Neuron (in vitro differentiated cells): ENCODE data around the gene SLC37A2.
A peak's percentile ranks its signal among the peaks of the same experiment; 100 is the strongest.

Experiments used
- H2AFZ ChIP-seq: one replicate; pipeline ENCODE4 v1.6.1; 2013; ENCODE audit warnings: low read depth, mild to moderate bottlenecking, inconsistent platforms, low read length, moderate library complexity
- H3K27me3 ChIP-seq: one replicate; pipeline ENCODE4 v1.6.1; 2013; ENCODE audit warnings: low read length; ENCODE audit not compliant: insufficient read depth
- H3K36me3 ChIP-seq: one replicate; pipeline ENCODE4 v1.6.1; 2013; ENCODE audit warnings: low read length; ENCODE audit not compliant: insufficient read depth
- H3K4me1 ChIP-seq: one replicate; pipeline ENCODE4 v1.6.1; 2013; ENCODE audit warnings: low read length; ENCODE audit not compliant: insufficient read depth
- H3K4me3 ChIP-seq: 2 replicates; pipeline ENCODE4 v1.5.1; 2013; ENCODE audit warnings: mild to moderate bottlenecking, low read length, moderate library complexity
- H3K9me3 ChIP-seq: one replicate; pipeline ENCODE4 v1.6.1; 2013; ENCODE audit warnings: low read length

Gene SLC37A2

GRCh38 chr11:125057693-125058016, 5.5 kb upstream of the SLC37A2 start:
- Histone ChIP-seq H3K27me3 (peaks cover 10% of the 10 kb centered on the region), H3K4me1 (no peaks in the 10 kb centered on the region), H3K9me3 (no peaks in the 10 kb centered on the region), H3K4me3 (no peak overlapping the region), H2AFZ (no peak overlapping the region), H3K36me3 (no peaks in the 10 kb centered on the region)

GRCh38 chr11:125061281-125061680, 1.8 kb upstream of the SLC37A2 start:
- peaks cover 26% of the 10 kb centered on the region for H3K27me3 ChIP-seq
- H3K9me3 ChIP-seq, result no peaks in the 10 kb centered on the region
- no peak overlapping the region for H3K4me3 ChIP-seq
- peaks cover 4% of the 10 kb centered on the region for H3K4me1 ChIP-seq
- H3K36me3 ChIP-seq, result no peaks in the 10 kb centered on the region
- H2AFZ ChIP-seq, result no peak overlapping the region

- no peaks in the 10 kb centered on the region for H3K36me3 ChIP-seq
- H3K9me3 ChIP-seq, result no peaks in the 10 kb centered on the region
- H3K4me3 ChIP-seq, result peak overlapping the region; percentile 46
- peaks cover 4% of the 10 kb centered on the region for H3K4me1 ChIP-seq
- peaks cover 26% of the 10 kb centered on the region for H3K27me3 ChIP-seq
- H2AFZ ChIP-seq, result peak overlapping the region; percentile 66
Observed at GRCh38 chr11:125062218-125062930, 731 bp upstream of the SLC37A2 start.

GRCh38 chr11:125063429-125064043, 431 bp downstream of the SLC37A2 start:
- peak overlapping the region; percentile 46 for H3K4me3 ChIP-seq
- no peaks in the 10 kb centered on the region for H3K36me3 ChIP-seq
- peaks cover 4% of the 10 kb centered on the region for H3K4me1 ChIP-seq
- no peaks in the 10 kb centered on the region for H3K9me3 ChIP-seq
- H2AFZ ChIP-seq, result peak overlapping the region; percentile 66
- peaks cover 26% of the 10 kb centered on the region for H3K27me3 ChIP-seq

- no peaks in the 10 kb centered on the region for H3K9me3 ChIP-seq
- H3K4me3 ChIP-seq, result no peak overlapping the region
- H3K4me1 ChIP-seq, result peaks cover 4% of the 10 kb centered on the region
- peaks cover 26% of the 10 kb centered on the region for H3K27me3 ChIP-seq
- no peak overlapping the region for H2AFZ ChIP-seq
- no peaks in the 10 kb centered on the region for H3K36me3 ChIP-seq
Observed at GRCh38 chr11:125064070-125064469, 965 bp downstream of the SLC37A2 start.

GRCh38 chr11:125068368-125068767, 5.3 kb downstream of the SLC37A2 start:
- Histone ChIP-seq H3K4me1 (peaks cover 4% of the 10 kb centered on the region), H3K36me3 (no peaks in the 10 kb centered on the region), H3K4me3 (no peak overlapping the region), H2AFZ (no peak overlapping the region), H3K27me3 (peaks cover 18% of the 10 kb centered on the region), H3K9me3 (no peaks in the 10 kb centered on the region)

- Histone ChIP-seq H3K4me1 (no peaks in the 10 kb centered on the region), H3K36me3 (no peaks in the 10 kb centered on the region), H2AFZ (no peak overlapping the region), H3K4me3 (no peak overlapping the region), H3K27me3 (peaks cover 15% of the 10 kb centered on the region), H3K9me3 (no peaks in the 10 kb centered on the region)
Observed at GRCh38 chr11:125069008-125069407, 5.9 kb downstream of the SLC37A2 start.

- Histone ChIP-seq H3K9me3 (no peaks in the 10 kb centered on the region), H3K27me3 (peaks cover 8% of the 10 kb centered on the region), H3K4me3 (no peak overlapping the region), H3K36me3 (no peaks in the 10 kb centered on the region), H2AFZ (no peak overlapping the region), H3K4me1 (no peaks in the 10 kb centered on the region)
Observed at GRCh38 chr11:125069796-125070195, 6.7 kb downstream of the SLC37A2 start.

GRCh38 chr11:125070699-125071254, 7.7 kb downstream of the SLC37A2 start:
- H3K9me3 ChIP-seq, result no peaks in the 10 kb centered on the region
- no peaks in the 10 kb centered on the region for H3K4me1 ChIP-seq
- H3K4me3 ChIP-seq, result no peak overlapping the region
- peaks cover 5% of the 10 kb centered on the region for H3K27me3 ChIP-seq
- no peaks in the 10 kb centered on the region for H3K36me3 ChIP-seq
- no peak overlapping the region for H2AFZ ChIP-seq

- H3K27me3 ChIP-seq, result peaks cover 5% of the 10 kb centered on the region
- no peaks in the 10 kb centered on the region for H3K36me3 ChIP-seq
- no peaks in the 10 kb centered on the region for H3K4me1 ChIP-seq
- H3K4me3 ChIP-seq, result no peak overlapping the region
- H3K9me3 ChIP-seq, result no peaks in the 10 kb centered on the region
- no peak overlapping the region for H2AFZ ChIP-seq
Observed at GRCh38 chr11:125071435-125071834, 8.3 kb downstream of the SLC37A2 start.

GRCh38 chr11:125071846-125072217, 8.7 kb downstream of the SLC37A2 start:
- H3K4me1 ChIP-seq, result no peaks in the 10 kb centered on the region
- H3K36me3 ChIP-seq, result no peaks in the 10 kb centered on the region
- H2AFZ ChIP-seq, result no peak overlapping the region

GRCh38 chr11:125072218-125072960, 9.3 kb downstream of the SLC37A2 start:
- Histone ChIP-seq H3K4me1 (no peaks in the 10 kb centered on the region), H3K9me3 (no peaks in the 10 kb centered on the region), H2AFZ (no peak overlapping the region), H3K27me3 (peaks cover 5% of the 10 kb centered on the region), H3K4me3 (no peak overlapping the region), H3K36me3 (no peaks in the 10 kb centered on the region)

More at GRCh38 chr11:125071846-125072217, 8.7 kb downstream of the SLC37A2 start:
- no peak overlapping the region for H3K4me3 ChIP-seq
- H3K9me3 ChIP-seq, result no peaks in the 10 kb centered on the region
- H3K27me3 ChIP-seq, result peaks cover 5% of the 10 kb centered on the region

- Histone ChIP-seq H3K4me1 (no peaks in the 10 kb centered on the region), H3K9me3 (no peaks in the 10 kb centered on the region)
Observed at GRCh38 chr11:125072961-125073590, 10.0 kb downstream of the SLC37A2 start.

More at GRCh38 chr11:125072961-125073590, 10.0 kb downstream of the SLC37A2 start:
- Histone ChIP-seq H3K4me3 (no peak overlapping the region), H2AFZ (no peak overlapping the region), H3K36me3 (no peaks in the 10 kb centered on the region), H3K27me3 (peaks cover 5% of the 10 kb centered on the region)
